Mesendoderm (in vitro differentiated cells): ENCODE measurements around the gene WDR44. TPM values are rescaled to one million over a fixed set of nuclear protein-coding genes. Genes with fewer than 3 reads are reported as not detected.

Experiments used
- DNase-seq: peaks from one replicate; pipeline ENCODE4 v3.0.0; 2013
- H2AK5ac ChIP-seq: 2 replicates; pipeline ENCODE4 v1.6.1; 2013; ENCODE audit warnings: low read length, inconsistent platforms
- H2BK120ac ChIP-seq: 2 replicates; pipeline ENCODE4 v1.6.1; 2013; ENCODE audit warnings: low read depth, mild to moderate bottlenecking, low read length, moderate library complexity, mixed read lengths
- H2BK15ac ChIP-seq: replicated peaks from 2 replicates; pipeline ENCODE4 v1.6.1; 2013; ENCODE audit warnings: low read depth, mild to moderate bottlenecking, moderate library complexity
- H2BK5ac ChIP-seq: 2 replicates; pipeline ENCODE4 v1.6.1; 2013; ENCODE audit warnings: low read length, inconsistent platforms
- H3K18ac ChIP-seq: 2 replicates; pipeline ENCODE4 v1.6.1; 2013; ENCODE audit warnings: mild to moderate bottlenecking, low read length, mixed read lengths
- H3K23ac ChIP-seq: one replicate; pipeline ENCODE4 v1.6.1; 2013; ENCODE audit warnings: low read length
- H3K27ac ChIP-seq: 2 replicates; pipeline ENCODE4 v1.5.1; 2013; ENCODE audit warnings: low read depth, mild to moderate bottlenecking, inconsistent platforms, low read length, moderate library complexity
- H3K27me3 ChIP-seq: 2 replicates; pipeline ENCODE4 v1.6.1; 2013; ENCODE audit warnings: low read length, control low read depth, mild to moderate bottlenecking, inconsistent platforms; ENCODE audit not compliant: insufficient read depth, poor library complexity
- H3K36me3 ChIP-seq: 2 replicates; pipeline ENCODE4 v1.6.1; 2013; ENCODE audit warnings: low read length, inconsistent platforms; ENCODE audit not compliant: control insufficient read depth, insufficient read depth
- H3K4ac ChIP-seq: one replicate; pipeline ENCODE4 v1.6.1; 2013; ENCODE audit warnings: low read depth, mild to moderate bottlenecking, low read length, moderate library complexity
- H3K4me1 ChIP-seq: 2 replicates; pipeline ENCODE4 v1.6.1; 2013; ENCODE audit warnings: low read depth, low read length, inconsistent platforms; ENCODE audit not compliant: control insufficient read depth
- H3K4me2 ChIP-seq: 2 replicates; pipeline ENCODE4 v1.6.1; 2013; ENCODE audit warnings: low read length
- H3K4me3 ChIP-seq: 2 replicates; pipeline ENCODE4 v1.5.1; 2013; ENCODE audit warnings: mild to moderate bottlenecking, low read length
- H3K56ac ChIP-seq: one replicate; pipeline ENCODE4 v1.6.1; 2013; ENCODE audit warnings: low read length
- H3K79me1 ChIP-seq: 2 replicates; pipeline ENCODE4 v1.6.1; 2013; ENCODE audit warnings: low read length, inconsistent platforms
- H3K79me2 ChIP-seq: 2 replicates; pipeline ENCODE4 v1.6.1; 2013; ENCODE audit warnings: mild to moderate bottlenecking, low read length; ENCODE audit not compliant: control insufficient read depth, insufficient read depth
- H3K9ac ChIP-seq: 2 replicates; pipeline ENCODE4 v1.6.1; 2013; ENCODE audit warnings: low read length, inconsistent platforms
- H4K5ac ChIP-seq: one replicate; pipeline ENCODE4 v1.6.1; 2013; ENCODE audit warnings: low read length
- H4K8ac ChIP-seq: one replicate; pipeline ENCODE4 v1.6.1; 2013; ENCODE audit warnings: low read depth, mild to moderate bottlenecking, control low read depth, low read length, moderate library complexity
- WGBS: extraction: QIAGEN DNeasy Blood & Tissue Kit; methylation state at CpG from one replicate; pipeline ENCODE4 v1.1.7; 2013; ENCODE audit warnings: low lambda C conversion rate, missing lambda C conversion rate; ENCODE audit not compliant: insufficient coverage; ENCODE audit errors: extremely low coverage; 5-methylcytosine and 5-hydroxymethylcytosine counted together
- small RNA-seq: library from polyadenylated mRNA; stranded (forward); fragments of <200 nt; extraction: miRNeasy Mini kit (QIAGEN cat#:217004); gene quantifications from one replicate; pipeline ENCODE3, GENCODE V24; 2013; ENCODE audit not compliant: insufficient read depth

WDR44 gene

DNA sequence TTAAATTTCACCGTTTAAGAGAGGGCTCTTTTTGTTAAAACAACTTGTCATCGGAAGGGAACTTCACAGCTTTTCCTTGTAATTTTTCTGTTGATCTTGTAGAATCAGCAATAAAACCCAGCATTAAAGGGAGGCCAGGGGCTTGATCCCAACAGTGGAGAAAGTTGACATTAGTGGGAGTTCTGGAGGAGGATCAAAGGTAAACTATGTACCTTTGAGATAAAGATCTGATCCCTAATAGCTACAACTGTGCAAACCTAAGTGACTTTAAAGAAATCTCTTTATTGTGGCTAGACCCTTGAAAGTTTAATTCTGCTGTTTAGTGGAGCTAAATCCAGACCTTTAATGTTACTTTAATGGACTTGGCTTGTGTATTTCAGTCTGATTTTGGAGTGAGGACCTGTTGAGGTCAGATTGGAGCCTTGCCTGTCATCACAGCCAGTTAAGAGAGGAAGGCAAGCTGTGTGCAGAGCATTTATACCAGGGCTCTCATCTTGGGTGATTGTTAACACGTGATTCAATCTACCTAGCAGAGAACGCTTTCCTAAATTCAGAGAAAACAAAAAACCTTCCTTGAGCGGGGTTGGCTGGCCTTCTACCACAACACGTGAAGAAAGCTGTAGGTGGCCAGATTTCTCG, 151.4 kb downstream of the WDR44 start:
- no peak for DNase-seq

GRCh38 chrX:118498351-118498750, 152.4 kb downstream of the WDR44 start:
- H2AK5ac ChIP-seq: no peak overlapping the region
- H3K27me3 ChIP-seq: peaks cover 3% of the 10 kb centered on the region
- no peak for DNase-seq
- no peak overlapping the region for H3K9ac ChIP-seq
- H4K5ac ChIP-seq: no peak overlapping the region
- H2BK5ac ChIP-seq: no peak overlapping the region
- H3K27ac ChIP-seq: no peak overlapping the region
- H3K4me1 ChIP-seq: no peaks in the 10 kb centered on the region
- H3K79me2 ChIP-seq: no peaks in the 10 kb centered on the region
- no CpG with 5 or more reads among the region's 3 CpGs for WGBS
- H2BK15ac ChIP-seq: no peak overlapping the region
- no peak overlapping the region for H3K18ac ChIP-seq
- no peak overlapping the region for H3K4me2 ChIP-seq
- no peak overlapping the region for H2BK120ac ChIP-seq
- H3K23ac ChIP-seq: no peak overlapping the region
- no peak overlapping the region for H3K4me3 ChIP-seq
- H4K8ac ChIP-seq: no peak overlapping the region
- no peak overlapping the region for H3K56ac ChIP-seq
- H3K36me3 ChIP-seq: no peaks in the 10 kb centered on the region
- no peaks in the 10 kb centered on the region for H3K79me1 ChIP-seq
- no peak overlapping the region for H3K4ac ChIP-seq

More for the DNA sequence above, 151.4 kb downstream of the WDR44 start:
- no peak overlapping the region for H3K18ac ChIP-seq
- no peak overlapping the region for H3K9ac ChIP-seq
- H3K79me1 ChIP-seq: no peaks in the 10 kb centered on the region
- no peak overlapping the region for H3K4ac ChIP-seq
- no peak overlapping the region for H3K4me3 ChIP-seq
- H4K8ac ChIP-seq: no peak overlapping the region
- H3K27me3 ChIP-seq: peaks cover 3% of the 10 kb centered on the region
- no peak overlapping the region for H3K56ac ChIP-seq
- no peak overlapping the region for H3K4me2 ChIP-seq
- no peak overlapping the region for H2BK5ac ChIP-seq
- H3K23ac ChIP-seq: no peak overlapping the region
- no peak overlapping the region for H2BK15ac ChIP-seq
- no CpG with 5 or more reads among the region's 7 CpGs for WGBS
- no peak overlapping the region for H4K5ac ChIP-seq
- no peak overlapping the region for H3K27ac ChIP-seq
- H3K79me2 ChIP-seq: no peaks in the 10 kb centered on the region
- no peaks in the 10 kb centered on the region for H3K36me3 ChIP-seq
- H2AK5ac ChIP-seq: no peak overlapping the region
- no peaks in the 10 kb centered on the region for H3K4me1 ChIP-seq
- H2BK120ac ChIP-seq: no peak overlapping the region

- H2AK5ac ChIP-seq: no peak overlapping the region
- no peaks in the 10 kb centered on the region for H3K36me3 ChIP-seq
- H2BK15ac ChIP-seq: no peak overlapping the region
- no peak overlapping the region for H3K23ac ChIP-seq
- no peak overlapping the region for H3K4ac ChIP-seq
- no peak overlapping the region for H2BK120ac ChIP-seq
- H3K9ac ChIP-seq: no peak overlapping the region
- no peak overlapping the region for H4K8ac ChIP-seq
- peaks cover 3% of the 10 kb centered on the region for H3K27me3 ChIP-seq
- H3K4me3 ChIP-seq: no peak overlapping the region
- H3K79me1 ChIP-seq: no peaks in the 10 kb centered on the region
- DNase-seq: no peak
- H3K56ac ChIP-seq: no peak overlapping the region
- H3K4me1 ChIP-seq: no peaks in the 10 kb centered on the region
- no CpG with 5 or more reads among the region's 2 CpGs for whole genome bisulfite sequencing
- no peak overlapping the region for H4K5ac ChIP-seq
- H2BK5ac ChIP-seq: no peak overlapping the region
- H3K27ac ChIP-seq: no peak overlapping the region
- no peaks in the 10 kb centered on the region for H3K79me2 ChIP-seq
- no peak overlapping the region for H3K4me2 ChIP-seq
- H3K18ac ChIP-seq: no peak overlapping the region
Measured at GRCh38 chrX:118498755-118499154, 152.8 kb downstream of the WDR44 start.

GRCh38 chrX:118499295-118499694, 153.4 kb downstream of the WDR44 start:
- Histone ChIP-seq H4K8ac (no peak overlapping the region), H3K18ac (no peak overlapping the region), H3K4me2 (no peak overlapping the region), H3K79me1 (no peaks in the 10 kb centered on the region), H3K36me3 (no peaks in the 10 kb centered on the region), H3K9ac (no peak overlapping the region), H3K4me3 (no peak overlapping the region), H3K27me3 (peaks cover 3% of the 10 kb centered on the region), H3K79me2 (no peaks in the 10 kb centered on the region), H2AK5ac (no peak overlapping the region), H2BK5ac (no peak overlapping the region), H3K56ac (peak overlapping the region; percentile 56), H3K23ac (no peak overlapping the region), H2BK15ac (no peak overlapping the region), H3K27ac (no peak overlapping the region), H2BK120ac (no peak overlapping the region), H4K5ac (no peak overlapping the region), H3K4ac (no peak overlapping the region), H3K4me1 (no peaks in the 10 kb centered on the region)
- WGBS: no CpG with 5 or more reads among the region's 15 CpGs
- DNase-seq: peak; percentile 61

Small RNAs within 50 kb of the gene (small RNA-seq; reads per million reads assigned to genes)
- gene MIR1277: not detected
